Sigmoid colon (tissue), 4 donors: ENCODE measurements around the gene ABHD15.

ENCODE experiments used
- CTCF ChIP-seq, 4 experiments: fragments of 450-650 bp in 3 of 4; fragments of 200-600 bp in 1 of 4; IDR thresholded peaks; one replicate each; pipeline ENCODE4 v1.5.1; 2016 to 2019; ENCODE audit warnings: antibody characterized with exemption in 4 of 4, mild to moderate bottlenecking in 3 of 4, moderate library complexity in 2 of 4
- EP300 ChIP-seq, 4 donors: sonication (generic); formaldehyde crosslinking; IDR thresholded peaks; one replicate each; pipeline ENCODE4 v1.6.1; 2017; ENCODE audit warnings: antibody characterized with exemption in 4 of 4
- POLR2A ChIP-seq, 2 donors: fragments of 450-650 bp; IDR thresholded peaks; one replicate each; pipeline ENCODE4 v1.6.1; 2016; ENCODE audit warnings: antibody characterized with exemption in 2 of 2, mild to moderate bottlenecking in 2 of 2, moderate library complexity in 2 of 2
- POLR2AphosphoS5 ChIP-seq, 4 donors: sonication (generic); formaldehyde crosslinking; IDR thresholded peaks; one replicate each; pipeline ENCODE4 v1.6.1; 2017; ENCODE audit warnings: antibody characterized with exemption in 4 of 4

GRCh38 chr17:29585080-29585751, 18.4 kb upstream of the ABHD15 start:
- TF ChIP-seq POLR2AphosphoS5 (IDR thresholded peaks at IDR 0.05) (peak in 2 of 4 donors; percentile 23 to 50), POLR2A (IDR thresholded peaks at IDR 0.05) (no peak), EP300 (IDR thresholded peaks at IDR 0.05) (no peak), CTCF (IDR thresholded peaks at IDR 0.05) (no peak)
